Common myeloid progenitor, CD34-positive (primary cell): Measurements from ENCODE around the gene ALK.

Experiments used
- CTCF ChIA-PET: fragments of 350-600 bp; sonication (Branson Sonifier 250); formaldehyde crosslinking; loops from one replicate; lab custom pipeline; 2021; ENCODE audit warnings: antibody characterized with exemption; lab: Charles Lee
- POLR2A ChIA-PET: fragments of 350-600 bp; sonication (Branson Sonifier 250); formaldehyde crosslinking; loops from one replicate; lab custom pipeline; 2021; ENCODE audit warnings: antibody characterized with exemption; lab: Charles Lee
- DNase-seq, 3 donors: peaks; one replicate each; pipeline versions ENCODE4 v3.0.0 to v3.0.0-alpha.2; 2013
- H3K27ac ChIP-seq, 2 experiments: 1 replicate in 1 of 2; 2 replicates in 1 of 2; pipeline ENCODE4 v1.7.0; 2013; ENCODE audit warnings: inconsistent platforms in 2 of 2, low read length in 2 of 2, mild to moderate bottlenecking in 2 of 2, low read depth in 1 of 2, moderate library complexity in 1 of 2; ENCODE audit not compliant: severe bottlenecking in 2 of 2, insufficient read depth in 1 of 2, poor library complexity in 1 of 2
- H3K27me3 ChIP-seq, 5 experiments: replicated peaks in 2 of 5; 1 replicate in 3 of 5; 2 replicates in 2 of 5; pipeline versions ENCODE4 v1.6.1 to v1.7.0; 2013; ENCODE audit warnings: low read length in 4 of 5, mild to moderate bottlenecking in 2 of 5, moderate library complexity in 2 of 5, inconsistent platforms in 1 of 5; ENCODE audit not compliant: insufficient read depth in 5 of 5, control insufficient read depth in 4 of 5
- H3K36me3 ChIP-seq, 4 experiments: 1 replicate in 2 of 4; 2 replicates in 2 of 4; pipeline versions ENCODE4 v1.6.1 to v1.7.0; 2013; ENCODE audit warnings: low read length in 3 of 4, control low read depth in 1 of 4, mild to moderate bottlenecking in 1 of 4; ENCODE audit not compliant: control insufficient read depth in 4 of 4, insufficient read depth in 4 of 4
- H3K4me1 ChIP-seq, 4 experiments: 1 replicate in 3 of 4; 2 replicates in 1 of 4; pipeline versions ENCODE4 v1.6.1 to v1.7.1; 2013; ENCODE audit warnings: low read length in 3 of 4, mild to moderate bottlenecking in 3 of 4, control low read depth in 1 of 4, inconsistent platforms in 1 of 4, moderate library complexity in 1 of 4; ENCODE audit not compliant: control insufficient read depth in 4 of 4, insufficient read depth in 4 of 4; ENCODE audit errors: control extremely low read depth in 1 of 4
- H3K4me3 ChIP-seq, 7 experiments: 1 replicate in 4 of 7; 2 replicates in 3 of 7; pipeline versions ENCODE4 v1.5.1 to v1.7.0; 2013; ENCODE audit warnings: mild to moderate bottlenecking in 7 of 7, low read length in 6 of 7, moderate library complexity in 6 of 7, inconsistent platforms in 2 of 7, low read depth in 2 of 7, control low read depth in 1 of 7; ENCODE audit not compliant: insufficient read depth in 4 of 7, control insufficient read depth in 1 of 7; ENCODE audit errors: extremely low read depth in 1 of 7
- H3K9me3 ChIP-seq, 5 experiments: 1 replicate in 4 of 5; 2 replicates in 1 of 5; pipeline versions ENCODE4 v1.6.1 to v1.7.1; 2013; ENCODE audit warnings: low read length in 4 of 5, mild to moderate bottlenecking in 2 of 5, inconsistent platforms in 1 of 5, low read depth in 1 of 5, moderate library complexity in 1 of 5; ENCODE audit not compliant: control insufficient read depth in 4 of 5, insufficient read depth in 2 of 5; ENCODE audit errors: control extremely low read depth in 1 of 5
- WGBS: methylation state at CpG from one replicate; pipeline ENCODE4 v1.1.5; 2013; ENCODE audit not compliant: insufficient coverage; 5-methylcytosine and 5-hydroxymethylcytosine counted together

Gene ALK

DNA sequence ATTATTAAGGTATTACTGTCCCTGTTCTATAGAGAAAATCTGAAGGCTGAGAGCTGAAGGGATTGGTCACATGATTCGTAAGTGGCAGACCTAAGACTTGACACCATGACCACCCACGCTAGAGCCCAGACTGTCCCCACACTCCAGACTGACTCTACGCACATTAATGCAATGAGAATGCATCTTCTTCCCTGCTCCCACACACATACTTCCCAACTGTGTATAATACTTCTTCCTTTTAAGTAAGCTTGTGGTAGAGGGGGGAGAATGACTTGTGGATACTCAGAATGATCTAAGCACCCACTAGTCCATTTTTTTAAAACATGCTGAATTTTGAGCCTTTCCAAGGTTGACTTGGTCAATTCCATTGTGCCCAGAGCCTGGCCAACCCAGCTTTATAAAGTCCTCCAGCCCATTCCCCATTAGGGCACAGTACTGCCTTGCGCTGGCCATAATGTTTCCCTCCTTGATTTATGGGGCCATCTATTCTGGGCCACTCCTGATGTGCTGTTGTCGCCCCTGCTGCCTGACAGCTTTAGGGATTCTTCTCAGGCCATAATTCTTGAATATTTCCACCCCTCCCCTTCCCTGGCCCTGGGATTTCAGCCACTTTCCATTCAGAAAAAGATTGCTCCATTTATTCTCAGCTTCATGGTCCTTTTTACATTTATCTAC lies 28.7 kb downstream of the ALK start:
- H3K4me1 ChIP-seq = no peaks in the 10 kb centered on the region
- H3K27ac ChIP-seq = no peak overlapping the region
- no peak overlapping the region for H3K4me3 ChIP-seq
- POLR2A ChIA-PET = no interaction called here
- H3K27me3 ChIP-seq = peaks cover 0 to 18% (median 5%) of the 10 kb centered on the region in 5 experiments
- no peak for DNase-seq
- 89% methylated on average over 3 of the region's 5 CpGs for WGBS
- CTCF ChIA-PET = no interaction called here
- no peaks in the 10 kb centered on the region for H3K36me3 ChIP-seq
- H3K9me3 ChIP-seq = no peaks in the 10 kb centered on the region

DNA sequence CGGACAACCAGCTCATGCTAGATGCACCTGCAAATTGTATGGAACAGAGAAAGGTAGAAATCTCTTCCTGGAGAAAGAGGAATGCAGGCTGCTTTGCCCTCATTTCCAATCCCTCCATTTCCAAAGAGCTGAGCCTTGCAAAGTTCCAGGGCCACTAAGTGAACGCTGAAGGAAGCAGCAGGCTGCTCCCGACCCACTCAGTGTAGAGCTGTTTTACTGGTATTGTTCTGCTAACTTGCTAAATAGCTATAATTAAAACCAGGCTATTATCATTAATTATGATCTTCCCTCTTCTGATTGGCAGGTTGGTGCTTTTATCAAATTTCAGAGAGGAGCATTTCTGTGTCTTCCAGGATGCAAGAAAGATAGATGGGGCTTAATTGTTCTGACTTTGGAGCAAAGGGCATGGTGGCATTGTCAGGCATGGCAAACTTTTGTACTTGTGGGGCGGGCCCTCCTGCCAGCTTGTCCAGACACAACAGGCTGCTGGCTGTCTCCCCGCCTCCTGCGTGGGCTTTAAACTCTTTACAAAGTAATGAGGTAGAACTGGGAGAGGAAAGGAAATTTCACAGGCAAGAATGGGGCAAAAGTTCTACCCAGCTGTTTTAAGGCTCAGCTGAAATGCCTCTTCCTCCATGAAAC lies 40.2 kb downstream of the ALK start:
- ChIA-PET CTCF (no interaction called here), POLR2A (no interaction called here)
- DNase-seq = no peak
- Histone ChIP-seq H3K27ac (no peak overlapping the region), H3K4me1 (no peaks in the 10 kb centered on the region), H3K36me3 (no peaks in the 10 kb centered on the region), H3K4me3 (no peak overlapping the region), H3K9me3 (peaks cover 0 to 14% (median 1%) of the 10 kb centered on the region in 5 experiments), H3K27me3 (peaks cover 0 to 7% (median 0%) of the 10 kb centered on the region in 5 experiments)
- WGBS = 94% methylated on average over 3 of the region's 6 CpGs

DNA sequence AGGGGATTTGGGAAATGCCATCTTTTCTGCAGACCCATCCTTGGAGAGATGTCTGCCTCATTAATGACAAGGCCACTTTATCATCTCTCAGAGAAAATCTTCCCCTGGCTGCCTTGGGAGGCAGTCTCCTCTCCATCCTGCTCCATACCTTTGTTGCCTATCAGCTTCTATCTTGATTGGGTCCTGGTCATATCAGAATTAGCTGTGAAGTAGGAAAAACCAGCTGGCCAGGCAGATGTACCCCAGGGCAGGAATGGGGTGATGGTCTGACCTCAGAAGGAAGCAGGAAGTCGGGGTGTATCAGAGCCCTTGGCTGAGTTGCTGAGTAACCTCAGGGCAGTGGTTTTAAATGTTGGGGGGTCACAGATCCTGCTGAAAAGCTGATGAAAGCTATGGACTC lies 41.3 kb downstream of the ALK start:
- 83% methylated on average over 1 of the region's 1 CpG for WGBS
- ChIA-PET POLR2A (no interaction called here), CTCF (interaction anchor here (0.5 kb wide), 1 partner anchor 286 kb away, joined by 3 read pairs; no protein-coding TSS in a partner anchor)

DNA sequence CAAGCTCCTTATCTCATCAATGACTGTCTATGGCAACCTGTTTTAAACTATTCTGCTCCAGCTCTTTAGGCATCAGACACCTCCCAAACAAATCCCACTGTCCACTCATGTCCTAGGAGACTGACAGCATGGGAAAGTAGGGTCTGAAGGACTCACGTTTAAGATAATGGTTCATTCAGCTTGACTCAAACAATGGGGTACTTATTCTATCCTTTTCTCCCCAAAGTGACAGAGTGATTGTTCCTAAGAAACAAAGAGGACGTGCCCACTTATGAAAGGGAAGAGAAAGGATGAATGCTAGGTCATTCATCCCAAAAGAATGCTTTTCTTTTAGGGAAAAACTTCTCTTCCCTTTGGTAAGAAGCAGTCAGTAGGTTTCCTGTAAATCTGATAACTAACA lies 41.9 kb downstream of the ALK start:
- DNase-seq = no peak
- Histone ChIP-seq H3K4me1 (no peaks in the 10 kb centered on the region), H3K9me3 (peaks cover 0 to 9% (median 1%) of the 10 kb centered on the region in 5 experiments), H3K27me3 (peaks cover 0 to 7% (median 0%) of the 10 kb centered on the region in 5 experiments), H3K27ac (no peak overlapping the region), H3K4me3 (no peak overlapping the region), H3K36me3 (no peaks in the 10 kb centered on the region)
- ChIA-PET CTCF (no interaction called here), POLR2A (no interaction called here)
- WGBS = no CpG with 5 or more reads among the region's 2 CpGs

More for the DNA sequence above, 41.3 kb downstream of the ALK start:
- no peaks in the 10 kb centered on the region for H3K36me3 ChIP-seq
- peaks cover 0 to 13% (median 1%) of the 10 kb centered on the region in 5 experiments for H3K9me3 ChIP-seq
- H3K27me3 ChIP-seq = peaks cover 0 to 7% (median 0%) of the 10 kb centered on the region in 5 experiments
- no peak overlapping the region for H3K4me3 ChIP-seq
- H3K4me1 ChIP-seq = no peaks in the 10 kb centered on the region
- H3K27ac ChIP-seq = no peak overlapping the region
- no peak for DNase-seq

DNA sequence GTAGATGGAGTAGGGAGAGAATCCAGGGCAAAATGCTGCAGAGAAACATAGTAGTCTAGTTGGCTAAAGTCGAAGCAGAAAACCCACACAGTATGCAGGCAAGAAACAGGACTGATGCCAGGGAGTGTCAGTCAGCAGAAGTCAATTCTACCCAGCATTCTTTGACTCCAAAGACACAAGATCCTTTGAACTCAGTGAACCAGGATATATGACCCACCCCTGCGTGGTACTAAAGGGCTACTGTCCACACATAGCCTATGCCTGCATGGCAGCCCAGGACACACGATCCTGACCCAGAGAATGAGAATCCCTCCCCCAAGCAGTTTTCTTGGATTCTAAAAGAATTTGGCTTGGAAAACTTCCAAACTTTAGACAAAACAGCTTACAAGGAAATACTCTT lies 42.5 kb downstream of the ALK start:
- CTCF ChIA-PET = no interaction called here
- H3K9me3 ChIP-seq = peaks cover 0 to 7% (median 0%) of the 10 kb centered on the region in 5 experiments
- POLR2A ChIA-PET = no interaction called here
- 72% methylated on average over 3 of the region's 3 CpGs for WGBS
- H3K27ac ChIP-seq = no peak overlapping the region
- H3K36me3 ChIP-seq = no peaks in the 10 kb centered on the region
- no peaks in the 10 kb centered on the region for H3K4me1 ChIP-seq
- H3K27me3 ChIP-seq = peaks cover 0 to 7% (median 0%) of the 10 kb centered on the region in 5 experiments
- no peak overlapping the region for H3K4me3 ChIP-seq
- DNase-seq = no peak

DNA sequence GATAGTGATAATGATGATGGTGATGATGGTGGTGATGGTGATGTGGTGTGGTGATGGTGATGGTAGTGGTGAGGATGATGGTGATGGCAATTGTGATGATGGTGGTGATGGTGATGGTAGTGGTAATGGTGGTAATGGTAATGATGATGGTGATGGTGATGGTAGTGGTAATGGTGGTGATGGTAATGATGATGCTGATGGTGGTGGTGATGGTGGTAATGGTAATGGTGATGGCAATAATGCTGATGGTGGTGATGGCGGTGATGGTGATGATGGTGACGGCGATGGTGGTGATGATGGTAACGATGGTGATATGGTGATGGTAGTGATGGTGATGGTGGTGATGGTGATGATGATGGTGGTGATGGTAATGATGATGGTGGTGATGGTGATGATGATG lies 45.0 kb downstream of the ALK start:
- no peak overlapping the region for H3K27ac ChIP-seq
- H3K27me3 ChIP-seq = peaks cover 0 to 7% (median 2%) of the 10 kb centered on the region in 5 experiments
- POLR2A ChIA-PET = no interaction called here
- no peak for DNase-seq
- no peaks in the 10 kb centered on the region for H3K36me3 ChIP-seq
- H3K4me1 ChIP-seq = no peaks in the 10 kb centered on the region
- WGBS = 98% methylated on average over 4 of the region's 4 CpGs
- CTCF ChIA-PET = no interaction called here
- no peak overlapping the region for H3K4me3 ChIP-seq
- peaks cover 0 to 4% (median 0%) of the 10 kb centered on the region in 5 experiments for H3K9me3 ChIP-seq

DNA sequence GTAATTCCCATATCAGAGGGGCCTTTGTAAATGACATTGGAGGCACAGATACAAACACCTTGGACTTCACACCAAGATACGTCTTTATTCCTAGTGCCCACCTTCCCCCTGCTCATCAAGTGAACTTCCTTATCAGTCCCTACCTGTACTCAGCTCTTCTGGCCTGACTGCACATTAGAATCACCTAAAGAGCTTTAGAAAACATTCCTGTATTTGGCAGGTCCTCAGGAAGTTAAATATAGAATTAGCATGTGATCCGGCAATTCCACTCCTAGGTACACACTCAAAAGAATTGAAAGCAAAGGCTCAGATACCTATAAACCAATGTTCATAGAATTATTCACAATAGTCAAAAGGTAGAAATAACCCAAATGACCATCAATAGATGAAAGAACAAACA lies 46.6 kb downstream of the ALK start:
- Histone ChIP-seq H3K36me3 (no peaks in the 10 kb centered on the region), H3K4me1 (no peaks in the 10 kb centered on the region), H3K27me3 (peaks cover 0 to 7% (median 2%) of the 10 kb centered on the region in 5 experiments), H3K4me3 (no peak overlapping the region), H3K27ac (no peak overlapping the region), H3K9me3 (peaks cover 0 to 4% (median 0%) of the 10 kb centered on the region in 5 experiments)
- 83% methylated on average over 1 of the region's 2 CpGs for WGBS
- ChIA-PET CTCF (no interaction called here), POLR2A (no interaction called here)
- no peak for DNase-seq
